K562 (cell line): Measurements from ENCODE around the gene SERGEF. TPM values are rescaled to one million over a fixed set of nuclear protein-coding genes. Genes with fewer than 3 reads are reported as not detected.

Experiments
- ATAC-seq: fragments of 200-7000 bp; cut with Tn5 transposase; 3 replicates; pipeline ENCODE4 v1.9.1; 2020; ENCODE audit warnings: moderate library complexity
- BruUV-seq: library from RNA; stranded (reverse); fragments of 400-500 nt; replicated peaks from 2 replicates; lab custom pipeline; 2021; lab: Mats Ljungman, UMichigan
- CTCF ChIA-PET: fragments of 300-600 bp; formaldehyde crosslinking; extraction: SDS; loops from one replicate; lab custom pipeline; 2021; ENCODE audit warnings: low intra/inter-chr PET ratio; lab: Yijun Ruan, JAX
- POLR2A ChIA-PET: fragments of 300-600, 350-650 bp; sonication (Branson Sonifier 250); formaldehyde crosslinking; extraction: SDS; loops from one replicate; lab custom pipeline; 2021; ENCODE audit warnings: antibody characterized with exemption, inconsistent platforms; lab: Yijun Ruan, JAX
- DNase-seq, 4 experiments: peaks; one replicate each; pipeline versions ENCODE4 v3.0.0 to v3.0.0-alpha.2; 2011 to 2018; ENCODE audit warnings: low spot score in 3 of 4, mixed read lengths in 3 of 4; ENCODE audit errors: extremely low read depth in 1 of 4
- FAIRE-seq: peaks from 2 replicates; lab custom pipeline; 2011; peaks lifted over from hg19 to GRCh38; lab: Jason Lieb, UNC
- H2AFZ ChIP-seq: 2 replicates; pipeline ENCODE4 v1.6.0; 2011; ENCODE audit warnings: low read depth, low read length, control low read depth, inconsistent platforms
- H3K27ac ChIP-seq: fragments of 200-600 bp; 3 replicates; pipeline ENCODE4 v1.8.0; 2011; ENCODE audit warnings: low read depth, mild to moderate bottlenecking, control low read depth, inconsistent platforms, low read length, moderate library complexity, mixed read lengths; ENCODE audit errors: extremely low read depth
- H3K27me3 ChIP-seq, 2 experiments: fragments of 300-600 bp in 1 of 2; 2 replicates in 1 of 2; 3 replicates in 1 of 2; pipeline versions ENCODE4 v1.6.0 to v1.8.0; 2011; ENCODE audit warnings: inconsistent platforms in 2 of 2, low read length in 2 of 2, mild to moderate bottlenecking in 1 of 2, mixed read lengths in 1 of 2, moderate library complexity in 1 of 2; ENCODE audit not compliant: control insufficient read depth in 2 of 2, insufficient read depth in 2 of 2
- H3K36me3 ChIP-seq: fragments of 300-600 bp; 3 replicates; pipeline ENCODE4 v1.8.0; 2011; ENCODE audit warnings: mild to moderate bottlenecking, low read length, inconsistent platforms; ENCODE audit not compliant: control insufficient read depth, insufficient read depth
- H3K4me1 ChIP-seq, 2 experiments: fragments of 200-600 bp in 1 of 2; replicated peaks in 1 of 2; 2 replicates in 1 of 2; 3 replicates in 1 of 2; pipeline versions ENCODE4 v1.5.1 to v1.8.0; 2011; ENCODE audit warnings: inconsistent platforms in 2 of 2, low read length in 2 of 2, mild to moderate bottlenecking in 1 of 2, mixed read lengths in 1 of 2, moderate library complexity in 1 of 2; ENCODE audit not compliant: control insufficient read depth in 2 of 2, insufficient read depth in 2 of 2
- H3K4me2 ChIP-seq: 2 replicates; pipeline ENCODE4 v1.6.1; 2011; ENCODE audit warnings: low read length, control low read depth, inconsistent platforms, mixed read lengths; ENCODE audit not compliant: insufficient read depth
- H3K4me3 ChIP-seq: fragments of 200-600 bp; sonication (generic), shearing (Covaris generic); 2 replicates; pipeline ENCODE4 v1.5.1; 2016; ENCODE audit warnings: control low read depth, inconsistent platforms
- H3K79me2 ChIP-seq: fragments of 200-600 bp; 3 replicates; pipeline ENCODE4 v1.8.0; 2011; ENCODE audit warnings: low read length, inconsistent platforms; ENCODE audit not compliant: control insufficient read depth, insufficient read depth
- H3K9ac ChIP-seq, 2 experiments: 2 replicates each; pipeline versions ENCODE4 v1.6.0 to v1.6.1; 2011; ENCODE audit warnings: low read depth in 2 of 2, low read length in 2 of 2, control low read depth in 1 of 2, inconsistent platforms in 1 of 2, mild to moderate bottlenecking in 1 of 2, mixed read lengths in 1 of 2; ENCODE audit not compliant: insufficient read depth in 1 of 2
- H3K9me1 ChIP-seq: one replicate; pipeline ENCODE4 v1.6.0; 2011; ENCODE audit warnings: inconsistent platforms, mild to moderate bottlenecking, low read length, moderate library complexity; ENCODE audit not compliant: control insufficient read depth, insufficient read depth
- H3K9me3 ChIP-seq: replicated peaks from 2 replicates; pipeline ENCODE4 v1.5.1; 2011; ENCODE audit warnings: low read depth, low read length, inconsistent platforms; ENCODE audit not compliant: control insufficient read depth, insufficient read depth
- H4K20me1 ChIP-seq: replicated peaks from 2 replicates; pipeline ENCODE4 v1.6.1; 2011; ENCODE audit warnings: low read length, inconsistent platforms, mixed read lengths; ENCODE audit not compliant: control insufficient read depth, insufficient read depth
- BDP1 ChIP-seq: IDR thresholded peaks from 3 replicates; pipeline ENCODE4 v1.6.1; 2011; ENCODE audit not compliant: insufficient read length, insufficient read depth
- BRF1 ChIP-seq: IDR thresholded peaks from 3 replicates; pipeline ENCODE4 v1.6.1; 2011; ENCODE audit warnings: borderline replicate concordance, mild to moderate bottlenecking; ENCODE audit not compliant: insufficient read length; ENCODE audit errors: extremely low read depth
- CBX3 ChIP-seq, 2 experiments: IDR thresholded peaks; 1 replicate in 1 of 2; 2 replicates in 1 of 2; pipeline ENCODE4 v1.6.1; 2012; ENCODE audit warnings: inconsistent platforms in 2 of 2, low read length in 2 of 2, borderline replicate concordance in 1 of 2, control low read depth in 1 of 2
- ESRRB ChIP-seq: fragments of 250-450 bp; sonication (Bioruptor Pico); IDR thresholded peaks from 2 replicates; pipeline ENCODE4 v1.5.0; 2020; ENCODE audit warnings: mild to moderate bottlenecking, moderate library complexity, borderline replicate concordance
- FIP1L1 ChIP-seq: fragments of 200-400 bp; formaldehyde crosslinking; IDR thresholded peaks from 2 replicates; pipeline ENCODE4 v1.6.1; 2018; ENCODE audit warnings: mild to moderate bottlenecking, low read depth, low read length; ENCODE audit not compliant: poor library complexity, severe bottlenecking
- FOXK2 ChIP-seq, 2 experiments: fragments of 450-650 bp; IDR thresholded peaks in 1 of 2; conservative IDR thresholded peaks in 1 of 2; 2 replicates each; pipeline ENCODE4 v1.6.1; 2016; ENCODE audit warnings: low read depth in 2 of 2, mild to moderate bottlenecking in 1 of 2
- HLTF ChIP-seq: fragments of 450-650 bp; IDR thresholded peaks from 2 replicates; pipeline ENCODE4 v1.6.1; 2016
- NCOA1 ChIP-seq: fragments of 450-650 bp; IDR thresholded peaks from 2 replicates; pipeline ENCODE4 v1.6.1; 2016; ENCODE audit warnings: low read depth
- NFYB ChIP-seq: IDR thresholded peaks from 2 replicates; pipeline ENCODE4 v1.6.1; 2011; ENCODE audit warnings: mild to moderate bottlenecking, moderate library complexity; ENCODE audit not compliant: insufficient read length; ENCODE audit errors: extremely low read depth
- POLR2AphosphoS2 ChIP-seq: IDR thresholded peaks from 2 replicates; pipeline ENCODE4 v1.6.1; 2012; ENCODE audit warnings: low read length, improper control_type of control experiment
- SNRNP70 ChIP-seq: fragments of 200-400 bp; formaldehyde crosslinking; optimal IDR thresholded peaks from 2 replicates; pipeline ENCODE3; 2017; ENCODE audit warnings: low read depth, low read length
- WGBS: fragments of 100-300 bp; shearing (Covaris generic); methylation state at CpG from one replicate; pipeline ENCODE4 v1.1.6; 2016; ENCODE audit warnings: low coverage, mixed read lengths; ENCODE audit not compliant: insufficient coverage; ENCODE audit errors: missing lambda C conversion rate; 5-methylcytosine and 5-hydroxymethylcytosine counted together
- in situ Hi-C: fragments of 300-500 bp; cut with MboI; formaldehyde crosslinking; loops from 4 replicates; pipeline ENCODE4 v1.15.0; 2018; ENCODE audit warnings: inconsistent platforms, mixed read lengths
- intact Hi-C: fragments of 100-400 bp; cut with micrococcal nuclease; formaldehyde crosslinking; loops from 2 replicates; pipeline ENCODE4 v1.14.2; 2022
- polyA plus RNA-seq, 8 experiments: library from polyadenylated mRNA; depleted of rRNA in 4 of 8; stranded (reverse) in 5 of 8; unstranded in 3 of 8; fragments of >200 nt; fragmentation: Nextera tagmentation in 2 of 8; fragmentation: Illumina TruSeq in 1 of 8; extraction: Ambion mirVana in 2 of 8; extraction: Trizol in 1 of 8; gene quantifications; 2 replicates each; pipeline versions ENCODE4 v1.2.1 to v1.2.3, GENCODE V29; 2011 to 2014; ENCODE audit warnings: inconsistent platforms in 1 of 8, missing spikeins in 1 of 8
- total RNA-seq, 7 experiments: library from RNA; depleted of rRNA in 6 of 7; stranded (reverse); fragments of >200 nt in 6 of 7; fragmentation: Illumina TruSeq in 2 of 7; extraction: Trizol in 2 of 7; gene quantifications; 2 replicates each; pipeline versions ENCODE4 v1.2.1 to v1.2.3, GENCODE V29; 2011 to 2021; ENCODE audit warnings: low replicate concordance in 1 of 7
- TF ChIP-seq, protein P1 (sequence below): fragments of 450-650 bp; IDR thresholded peaks from 2 replicates; pipeline ENCODE4 v1.6.1; 2016
- TF ChIP-seq, protein P2 (sequence below): fragments of 250-450 bp; sonication (Bioruptor Pico); IDR thresholded peaks from 2 replicates; pipeline ENCODE4 v1.5.0; 2021
- TF ChIP-seq, protein P3 (sequence below): sonication (generic); formaldehyde crosslinking; IDR thresholded peaks from 2 replicates; pipeline ENCODE4 v1.8.1; 2023; ENCODE audit warnings: mild to moderate bottlenecking, missing genetic modification reagents

SERGEF gene
- total and polyA plus RNA-seq, 9 of the 15 experiments (the other 6 are each of a cell fraction or from before 2014, with no cell fraction given), result 10.2 to 28.0 (median 19.9) TPM

DNA sequence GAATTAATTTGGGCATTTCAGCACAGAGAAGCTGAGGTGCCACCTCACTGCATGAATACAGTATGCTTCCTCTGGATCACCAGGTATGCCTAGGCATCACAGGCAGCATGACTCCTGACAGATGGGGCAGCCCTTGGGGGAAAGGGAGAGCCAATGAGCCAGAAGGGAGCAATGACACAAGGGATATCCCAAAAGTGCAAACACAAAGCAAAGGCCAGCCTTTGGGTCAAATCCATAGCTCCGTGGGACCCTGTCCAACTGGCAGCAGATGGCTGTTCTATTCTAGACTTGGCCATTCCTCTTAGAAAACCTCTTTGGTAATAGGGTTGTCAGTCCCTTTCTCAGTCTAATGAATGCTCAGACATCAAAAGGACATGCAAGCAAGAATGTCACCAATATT lies 73.3 kb downstream of the SERGEF start:
- POLR2A ChIA-PET, result no interaction called here
- H3K36me3 ChIP-seq, result no peaks in the 10 kb centered on the region
- H4K20me1 ChIP-seq, result no peaks in the 10 kb centered on the region
- no peak overlapping the region for H2AFZ ChIP-seq
- in situ Hi-C loops (no loop called here), intact Hi-C loops (no loop called here)
- FAIRE-seq (no peak), DNase-seq (no peak), ATAC-seq (no peak)
- H3K9me3 ChIP-seq, result no peaks in the 10 kb centered on the region
- no peaks in the 10 kb centered on the region for H3K4me1 ChIP-seq
- CTCF ChIA-PET, result no interaction called here
- no peak overlapping the region for H3K4me2 ChIP-seq
- H3K9ac ChIP-seq, result no peak overlapping the region
- no peak overlapping the region for H3K27ac ChIP-seq
- H3K79me2 ChIP-seq, result no peaks in the 10 kb centered on the region
- WGBS, result 0% methylated on average over 1 of the region's 1 CpG
- no peaks in the 10 kb centered on the region for H3K9me1 ChIP-seq
- BruUV-seq, result no TSS peak
- H3K4me3 ChIP-seq, result no peak overlapping the region
- H3K27me3 ChIP-seq, result no peaks in the 10 kb centered on the region
- TF ChIP-seq POLR2AphosphoS2 (no peak), CBX3 (IDR thresholded peaks at IDR 0.05; ENCODE audit: borderline replicate concordance in 1 of 2, low read length in 2 of 2) (no peak), NCOA1 (no peak), NFYB (no peak), BDP1 (no peak), SNRNP70 (no peak), FIP1L1 (no peak), FOXK2 (conservative IDR thresholded peaks at IDR 0.05 in 1 of 2, IDR thresholded peaks at IDR 0.05 in 1 of 2; ENCODE audit: low read depth in 2 of 2) (no peak), ESRRB (CRISPR knock-in tag) (no peak), HLTF (no peak), BRF1 (no peak)
- TF ChIP-seq, protein P1, sequence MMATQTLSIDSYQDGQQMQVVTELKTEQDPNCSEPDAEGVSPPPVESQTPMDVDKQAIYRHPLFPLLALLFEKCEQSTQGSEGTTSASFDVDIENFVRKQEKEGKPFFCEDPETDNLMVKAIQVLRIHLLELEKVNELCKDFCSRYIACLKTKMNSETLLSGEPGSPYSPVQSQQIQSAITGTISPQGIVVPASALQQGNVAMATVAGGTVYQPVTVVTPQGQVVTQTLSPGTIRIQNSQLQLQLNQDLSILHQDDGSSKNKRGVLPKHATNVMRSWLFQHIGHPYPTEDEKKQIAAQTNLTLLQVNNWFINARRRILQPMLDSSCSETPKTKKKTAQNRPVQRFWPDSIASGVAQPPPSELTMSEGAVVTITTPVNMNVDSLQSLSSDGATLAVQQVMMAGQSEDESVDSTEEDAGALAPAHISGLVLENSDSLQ, result no peak
- TF ChIP-seq, protein P2, sequence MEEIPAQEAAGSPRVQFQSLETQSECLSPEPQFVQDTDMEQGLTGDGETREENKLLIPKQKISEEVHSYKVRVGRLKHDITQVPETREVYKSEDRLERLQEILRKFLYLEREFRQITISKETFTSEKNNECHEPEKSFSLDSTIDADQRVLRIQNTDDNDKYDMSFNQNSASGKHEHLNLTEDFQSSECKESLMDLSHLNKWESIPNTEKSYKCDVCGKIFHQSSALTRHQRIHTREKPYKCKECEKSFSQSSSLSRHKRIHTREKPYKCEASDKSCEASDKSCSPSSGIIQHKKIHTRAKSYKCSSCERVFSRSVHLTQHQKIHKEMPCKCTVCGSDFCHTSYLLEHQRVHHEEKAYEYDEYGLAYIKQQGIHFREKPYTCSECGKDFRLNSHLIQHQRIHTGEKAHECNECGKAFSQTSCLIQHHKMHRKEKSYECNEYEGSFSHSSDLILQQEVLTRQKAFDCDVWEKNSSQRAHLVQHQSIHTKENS (CRISPR knock-in tag), result no peak
- TF ChIP-seq, protein P3, sequence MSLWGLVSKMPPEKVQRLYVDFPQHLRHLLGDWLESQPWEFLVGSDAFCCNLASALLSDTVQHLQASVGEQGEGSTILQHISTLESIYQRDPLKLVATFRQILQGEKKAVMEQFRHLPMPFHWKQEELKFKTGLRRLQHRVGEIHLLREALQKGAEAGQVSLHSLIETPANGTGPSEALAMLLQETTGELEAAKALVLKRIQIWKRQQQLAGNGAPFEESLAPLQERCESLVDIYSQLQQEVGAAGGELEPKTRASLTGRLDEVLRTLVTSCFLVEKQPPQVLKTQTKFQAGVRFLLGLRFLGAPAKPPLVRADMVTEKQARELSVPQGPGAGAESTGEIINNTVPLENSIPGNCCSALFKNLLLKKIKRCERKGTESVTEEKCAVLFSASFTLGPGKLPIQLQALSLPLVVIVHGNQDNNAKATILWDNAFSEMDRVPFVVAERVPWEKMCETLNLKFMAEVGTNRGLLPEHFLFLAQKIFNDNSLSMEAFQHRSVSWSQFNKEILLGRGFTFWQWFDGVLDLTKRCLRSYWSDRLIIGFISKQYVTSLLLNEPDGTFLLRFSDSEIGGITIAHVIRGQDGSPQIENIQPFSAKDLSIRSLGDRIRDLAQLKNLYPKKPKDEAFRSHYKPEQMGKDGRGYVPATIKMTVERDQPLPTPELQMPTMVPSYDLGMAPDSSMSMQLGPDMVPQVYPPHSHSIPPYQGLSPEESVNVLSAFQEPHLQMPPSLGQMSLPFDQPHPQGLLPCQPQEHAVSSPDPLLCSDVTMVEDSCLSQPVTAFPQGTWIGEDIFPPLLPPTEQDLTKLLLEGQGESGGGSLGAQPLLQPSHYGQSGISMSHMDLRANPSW (CRISPR knock-in tag), result no peak
